Coronary artery (tissue), 2 donors: ENCODE measurements around the gene ACOXL.

Experiments used
- DNase-seq: peaks from one replicate; pipeline ENCODE4 v3.0.0-alpha.2; 2017; ENCODE audit warnings: low spot score
- H3K27ac ChIP-seq, 2 donors: fragments of 200-600 bp; sonication (generic); one replicate each; pipeline ENCODE4 v1.5.1; 2016 to 2019
- H3K4me3 ChIP-seq: fragments of 200-600 bp; sonication (generic); 2 replicates; pipeline ENCODE4 v1.5.1; 2016; ENCODE audit warnings: mild to moderate bottlenecking, moderate library complexity
- TF ChIP-seq, protein P1 (sequence below): fragments of 200-600 bp; sonication (generic); IDR thresholded peaks from one replicate; pipeline ENCODE4 v1.5.1; 2019; ENCODE audit warnings: antibody characterized with exemption

The ACOXL gene

DNA sequence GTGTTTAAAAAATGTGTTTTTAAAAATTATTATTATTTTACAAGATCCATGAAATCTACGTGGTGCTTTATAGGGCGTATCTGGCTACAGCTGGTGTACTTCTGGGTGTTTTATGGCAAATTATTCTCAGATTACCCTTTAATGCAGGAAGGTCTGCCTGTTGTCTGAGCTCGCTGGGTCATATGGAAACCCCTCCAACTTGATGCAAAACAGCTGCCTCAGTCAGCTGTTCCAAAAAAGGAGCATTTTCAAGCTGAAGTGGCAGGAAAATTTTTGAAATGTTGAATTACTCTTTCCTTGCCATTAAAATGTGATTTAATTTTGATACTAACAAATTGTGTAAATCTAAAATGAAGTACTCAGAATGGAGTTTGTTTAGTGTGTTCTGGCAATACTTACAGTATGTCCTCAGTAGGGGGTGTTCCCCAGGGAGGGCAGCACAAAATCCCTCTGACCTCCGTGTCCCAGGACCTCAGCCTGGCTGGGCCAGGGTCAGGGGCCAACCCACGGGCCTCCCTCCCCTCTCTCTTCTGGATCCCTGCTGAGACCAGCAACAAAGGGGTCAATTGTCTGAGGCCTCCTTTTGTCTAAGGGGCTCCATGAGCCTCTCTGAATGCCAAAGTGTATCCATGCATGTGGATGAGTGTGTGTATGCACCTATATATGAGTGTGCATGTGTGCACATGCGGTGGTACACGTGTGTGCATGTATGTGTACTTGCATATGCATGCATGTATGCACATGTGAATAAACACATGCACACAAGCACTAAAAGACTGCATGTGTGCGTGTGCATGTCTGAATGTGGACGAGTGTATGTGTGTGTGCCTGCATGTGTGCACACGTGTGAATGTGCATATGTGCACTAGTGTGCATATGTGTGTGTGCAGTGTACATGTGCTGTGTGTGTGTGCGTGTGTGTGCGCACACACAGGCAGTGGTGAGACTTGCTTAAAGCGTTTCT, 105.4 kb downstream of the ACOXL start:
- Histone ChIP-seq H3K4me3 (no peak overlapping the region), H3K27ac (no peak overlapping the region)
- TF ChIP-seq, protein P1, sequence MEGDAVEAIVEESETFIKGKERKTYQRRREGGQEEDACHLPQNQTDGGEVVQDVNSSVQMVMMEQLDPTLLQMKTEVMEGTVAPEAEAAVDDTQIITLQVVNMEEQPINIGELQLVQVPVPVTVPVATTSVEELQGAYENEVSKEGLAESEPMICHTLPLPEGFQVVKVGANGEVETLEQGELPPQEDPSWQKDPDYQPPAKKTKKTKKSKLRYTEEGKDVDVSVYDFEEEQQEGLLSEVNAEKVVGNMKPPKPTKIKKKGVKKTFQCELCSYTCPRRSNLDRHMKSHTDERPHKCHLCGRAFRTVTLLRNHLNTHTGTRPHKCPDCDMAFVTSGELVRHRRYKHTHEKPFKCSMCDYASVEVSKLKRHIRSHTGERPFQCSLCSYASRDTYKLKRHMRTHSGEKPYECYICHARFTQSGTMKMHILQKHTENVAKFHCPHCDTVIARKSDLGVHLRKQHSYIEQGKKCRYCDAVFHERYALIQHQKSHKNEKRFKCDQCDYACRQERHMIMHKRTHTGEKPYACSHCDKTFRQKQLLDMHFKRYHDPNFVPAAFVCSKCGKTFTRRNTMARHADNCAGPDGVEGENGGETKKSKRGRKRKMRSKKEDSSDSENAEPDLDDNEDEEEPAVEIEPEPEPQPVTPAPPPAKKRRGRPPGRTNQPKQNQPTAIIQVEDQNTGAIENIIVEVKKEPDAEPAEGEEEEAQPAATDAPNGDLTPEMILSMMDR, result no peak
- DNase-seq, result no peak

DNA sequence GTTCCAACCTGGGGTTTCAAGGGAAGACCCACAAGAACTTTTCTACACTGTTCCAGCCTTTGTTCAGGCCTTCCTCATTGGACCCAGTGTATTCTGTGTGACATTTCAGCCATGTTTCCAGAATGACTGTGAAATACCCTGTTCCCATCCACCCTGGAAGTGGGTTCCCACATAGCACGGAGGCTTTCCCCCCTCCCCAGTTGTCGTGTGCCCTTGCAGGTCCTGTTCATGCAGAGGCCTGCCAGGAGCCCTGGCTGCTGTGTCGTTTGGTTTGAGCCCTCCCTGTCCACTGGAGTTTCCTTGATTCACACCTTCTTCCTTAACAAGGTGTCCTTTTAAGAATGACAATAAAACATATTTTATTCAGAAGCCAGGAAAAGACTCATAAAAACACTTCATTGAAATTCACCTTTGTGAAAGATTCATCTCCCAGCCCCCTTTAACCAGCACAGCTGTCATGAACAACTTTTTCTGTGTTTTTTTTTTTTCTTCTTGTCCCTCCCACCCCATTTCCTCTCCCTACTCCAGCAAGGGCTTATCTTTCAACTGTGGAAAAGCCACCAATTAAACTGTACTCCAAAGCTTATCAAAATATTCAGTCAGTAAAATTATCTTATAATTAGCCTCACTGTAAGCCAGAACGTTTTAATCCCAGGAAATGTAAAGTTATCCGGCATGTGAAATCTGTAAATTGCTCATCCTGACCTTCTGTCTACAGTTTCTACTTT, 106.4 kb downstream of the ACOXL start:
- no peak overlapping the region for H3K27ac ChIP-seq
- H3K4me3 ChIP-seq, result no peak overlapping the region
- DNase-seq, result no peak
- TF ChIP-seq, protein P1, result no peak

DNA sequence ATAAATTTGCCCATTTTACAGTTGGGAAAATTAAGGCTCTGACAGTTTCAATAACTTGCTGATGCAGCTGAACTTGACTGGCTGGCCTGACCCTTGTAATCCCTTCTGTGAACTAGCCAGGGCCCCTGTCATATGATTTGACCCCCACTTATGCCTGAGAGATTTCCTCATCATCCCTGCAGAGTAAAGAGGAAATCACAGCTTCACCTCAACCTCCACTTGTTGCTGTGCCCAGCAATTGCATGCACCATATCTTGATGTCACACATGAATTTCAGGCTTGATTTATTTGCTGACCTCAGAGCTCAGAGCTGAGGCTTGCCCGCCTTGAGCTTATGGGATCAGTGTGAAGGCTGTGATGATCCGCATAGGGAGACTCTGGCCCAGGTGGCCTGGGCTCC, 108.1 kb downstream of the ACOXL start:
- Histone ChIP-seq H3K27ac (no peak overlapping the region), H3K4me3 (no peak overlapping the region)
- no peak for DNase-seq
- TF ChIP-seq, protein P1, result no peak

DNA sequence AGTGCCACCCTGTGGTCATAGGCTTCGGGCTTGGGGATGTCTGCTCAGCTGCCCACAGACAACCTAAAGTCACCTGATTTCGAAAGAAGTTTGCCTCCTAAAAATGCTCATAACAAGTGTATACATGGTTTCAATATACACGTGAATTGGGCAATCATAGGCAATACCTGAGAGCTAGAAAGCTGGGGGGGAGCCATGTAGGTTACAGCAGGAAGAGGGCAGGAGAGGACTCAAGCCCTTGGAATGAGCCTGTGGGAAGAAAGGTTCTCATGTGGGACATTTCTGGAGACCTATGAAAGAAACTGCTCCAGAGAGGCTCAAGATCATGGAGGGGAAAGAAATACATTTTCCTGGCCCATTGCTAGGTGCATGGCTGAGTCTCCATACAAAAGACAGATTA, 109.7 kb downstream of the ACOXL start:
- no peak for DNase-seq
- H3K4me3 ChIP-seq, result no peak overlapping the region
- TF ChIP-seq, protein P1, result no peak
- no peak overlapping the region for H3K27ac ChIP-seq

DNA sequence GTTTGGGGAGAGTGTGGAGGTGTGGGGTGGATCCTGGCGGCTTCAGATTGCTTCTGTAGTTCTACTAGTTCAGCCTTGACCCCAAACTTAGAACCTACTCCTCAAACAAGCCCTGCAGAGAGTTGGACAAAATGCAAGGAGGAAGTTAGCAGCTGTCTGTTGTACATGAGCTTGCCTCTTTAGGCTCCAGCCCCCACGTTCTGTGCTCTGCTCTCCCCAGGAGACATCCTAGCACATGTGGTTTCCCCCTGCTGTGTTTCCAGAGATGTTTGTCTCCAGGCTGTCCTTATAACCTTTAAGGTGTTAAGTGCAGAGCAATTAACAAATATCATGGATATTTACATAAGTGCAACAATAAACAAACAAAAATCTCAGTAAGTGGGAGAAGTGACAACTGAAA, 111.1 kb downstream of the ACOXL start:
- TF ChIP-seq, protein P1, result no peak
- no peak for DNase-seq
- no peak overlapping the region for H3K4me3 ChIP-seq
- H3K27ac ChIP-seq, result no peak overlapping the region

DNA sequence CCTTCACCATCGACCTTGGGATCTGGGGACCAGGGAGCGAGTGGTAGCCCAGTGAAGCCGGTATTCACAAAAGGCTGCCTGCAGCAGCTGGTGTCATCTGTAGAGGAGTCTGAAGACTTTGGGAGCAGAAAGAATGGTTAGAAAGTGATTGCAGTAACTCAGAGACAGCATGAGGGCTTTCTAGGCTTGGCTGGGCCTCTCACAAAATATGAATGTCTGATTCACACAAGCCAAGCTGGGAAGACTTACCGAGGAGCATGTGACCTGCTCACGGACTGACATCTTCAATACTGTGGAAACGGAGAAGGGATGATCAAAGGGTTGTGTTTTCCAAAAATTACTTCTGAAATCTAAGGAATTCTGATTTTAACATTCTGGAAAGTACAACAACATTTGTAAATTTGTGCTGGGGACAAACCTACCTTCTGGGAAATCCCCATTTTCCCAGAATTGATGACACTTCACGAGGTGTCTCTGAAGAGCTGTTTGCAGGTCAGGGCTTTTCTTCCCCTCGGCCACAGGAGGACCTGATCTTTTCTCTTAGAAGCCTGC, 111.7 kb downstream of the ACOXL start:
- Histone ChIP-seq H3K4me3 (no peak overlapping the region), H3K27ac (no peak overlapping the region)
- DNase-seq, result no peak
- TF ChIP-seq, protein P1, result no peak
